GM12878 (cell line): ENCODE data around the gene UMOD. TPM values are rescaled to one million over a fixed set of nuclear protein-coding genes. Genes with fewer than 3 reads are reported as not detected.

Source experiments
- ATAC-seq: fragments of 200-7000 bp; cut with Tn5 transposase; 3 replicates; pipeline ENCODE4 v1.9.1; 2020; ENCODE audit warnings: mild to moderate bottlenecking, moderate library complexity
- BruUV-seq: library from RNA; stranded (reverse); fragments of 400-500 nt; replicated peaks from 2 replicates; lab custom pipeline; 2021; lab: Mats Ljungman, UMichigan
- CTCF ChIA-PET: fragments of 300-600 bp; sonication (Branson Sonifier 250); formaldehyde crosslinking; extraction: SDS; loops from one replicate; lab custom pipeline; 2021; ENCODE audit warnings: inconsistent platforms; lab: Yijun Ruan, JAX
- POLR2A ChIA-PET: fragments of 350-600 bp; formaldehyde crosslinking; extraction: SDS; loops from one replicate; lab custom pipeline; 2021; ENCODE audit warnings: inconsistent platforms; lab: Charles Lee
- RAD21 ChIA-PET: fragments of 300-600 bp; sonication (Branson Sonifier 250); formaldehyde crosslinking; loops from one replicate; lab custom pipeline; 2023; ENCODE audit warnings: antibody characterized with exemption; ENCODE audit not compliant: unreplicated experiment; lab: Charles Lee
- SMC1A ChIA-PET: fragments of 300-600 bp; sonication (Branson Sonifier 250); formaldehyde crosslinking; loops from one replicate; lab custom pipeline; 2023; ENCODE audit not compliant: unreplicated experiment, uncharacterized antibody; lab: Charles Lee
- DNase-seq: peaks from one replicate; pipeline ENCODE4 v3.0.0-alpha.2; 2011; ENCODE audit warnings: low read depth, low spot score
- FAIRE-seq: peaks from 3 replicates; lab custom pipeline; 2011; peaks lifted over from hg19 to GRCh38; lab: Jason Lieb, UNC
- H2AFZ ChIP-seq: 2 replicates; pipeline ENCODE4 v1.6.0; 2011; ENCODE audit warnings: low read depth, low read length, control low read depth; ENCODE audit not compliant: control insufficient read depth
- H3K27ac ChIP-seq: 2 replicates; pipeline ENCODE4 v1.5.1; 2011; ENCODE audit warnings: control low read depth; ENCODE audit not compliant: control insufficient read depth, insufficient read depth
- H3K27me3 ChIP-seq, 2 experiments: replicated peaks in 1 of 2; 2 replicates each; pipeline versions ENCODE4 v1.6.0 to v1.6.1; 2011; ENCODE audit warnings: low read length in 1 of 2; ENCODE audit not compliant: control insufficient read depth in 2 of 2, insufficient read depth in 2 of 2
- H3K36me3 ChIP-seq, 2 experiments: 2 replicates each; pipeline ENCODE4 v1.5.1; 2011; ENCODE audit warnings: low read length in 1 of 2; ENCODE audit not compliant: control insufficient read depth in 2 of 2, insufficient read depth in 2 of 2
- H3K4me1 ChIP-seq: 2 replicates; pipeline ENCODE4 v1.6.1; 2011; ENCODE audit warnings: mild to moderate bottlenecking, low read length, moderate library complexity, mixed read lengths; ENCODE audit not compliant: control insufficient read depth, insufficient read depth
- H3K4me2 ChIP-seq: 2 replicates; pipeline ENCODE4 v1.6.0; 2011; ENCODE audit warnings: control low read depth; ENCODE audit not compliant: control insufficient read depth, insufficient read depth
- H3K4me3 ChIP-seq: fragments of 200-600 bp; sonication (generic); 2 replicates; pipeline ENCODE4 v1.5.1; 2016
- H3K79me2 ChIP-seq: 2 replicates; pipeline ENCODE4 v1.6.0; 2011; ENCODE audit warnings: low read length; ENCODE audit not compliant: control insufficient read depth, insufficient read depth
- H3K9ac ChIP-seq: 2 replicates; pipeline ENCODE4 v1.8.0; 2011; ENCODE audit warnings: low read length, control low read depth, mixed read lengths; ENCODE audit not compliant: control insufficient read depth, insufficient read depth
- H3K9me3 ChIP-seq: replicated peaks from 3 replicates; pipeline ENCODE4 v1.5.1; 2011; ENCODE audit warnings: mild to moderate bottlenecking, low read length; ENCODE audit not compliant: control insufficient read depth, insufficient read depth
- H4K20me1 ChIP-seq: 2 replicates; pipeline ENCODE4 v1.6.0; 2011; ENCODE audit not compliant: control insufficient read depth, insufficient read depth
- CEBPB ChIP-seq, 2 experiments: fragments of 150-350 bp in 1 of 2; IDR thresholded peaks; 2 replicates each; pipeline ENCODE4 v1.6.1; 2012 to 2014; ENCODE audit warnings: low read depth in 2 of 2, low read length in 2 of 2, borderline replicate concordance in 1 of 2, inconsistent platforms in 1 of 2
- CREB1 ChIP-seq: IDR thresholded peaks from 2 replicates; pipeline ENCODE4 v1.6.1; 2012; ENCODE audit warnings: low read depth, mild to moderate bottlenecking, inconsistent platforms
- GABPA ChIP-seq: IDR thresholded peaks from 2 replicates; pipeline ENCODE4 v1.6.1; 2014; ENCODE audit warnings: antibody characterized with exemption, low read depth, mild to moderate bottlenecking, inconsistent platforms
- HCFC1 ChIP-seq: fragments of 150-350 bp; IDR thresholded peaks from 2 replicates; pipeline ENCODE4 v1.6.1; 2014; ENCODE audit warnings: low read length
- JUND ChIP-seq: IDR thresholded peaks from 2 replicates; pipeline ENCODE4 v1.6.1; 2012; ENCODE audit warnings: low read depth, mild to moderate bottlenecking, low read length, improper control_type of control experiment, moderate library complexity
- MXI1 ChIP-seq: fragments of 150-350 bp; IDR thresholded peaks from 2 replicates; pipeline ENCODE4 v1.6.1; 2011; ENCODE audit warnings: low read depth, mild to moderate bottlenecking, inconsistent platforms, low read length, improper control_type of control experiment
- PAX8 ChIP-seq: fragments of 450-650 bp; IDR thresholded peaks from 2 replicates; pipeline ENCODE4 v1.6.1; 2017; ENCODE audit warnings: mild to moderate bottlenecking, moderate library complexity
- SMAD5 ChIP-seq: IDR thresholded peaks from 2 replicates; pipeline ENCODE4 v1.6.1; 2016; ENCODE audit warnings: antibody characterized with exemption, low read depth
- STAT1 ChIP-seq: fragments of 450-650 bp; conservative IDR thresholded peaks from 2 replicates; pipeline ENCODE4 v1.6.1; 2014; ENCODE audit warnings: antibody characterized with exemption, mild to moderate bottlenecking
- ZBED1 ChIP-seq: IDR thresholded peaks from 2 replicates; pipeline ENCODE4 v1.6.1; 2016; ENCODE audit warnings: borderline replicate concordance
- WGBS: methylation state at CpG from one replicate; pipeline ENCODE4 v1.1.6; 2016; ENCODE audit warnings: low lambda C conversion rate; ENCODE audit not compliant: insufficient replicate concordance, insufficient coverage; ENCODE audit errors: missing lambda C conversion rate; 5-methylcytosine and 5-hydroxymethylcytosine counted together
- in situ Hi-C: fragments of 300-500 bp; cut with MboI; formaldehyde crosslinking; loops from 9 replicates; pipeline ENCODE4 v1.14.3; 2018; ENCODE audit warnings: mixed read lengths
- intact Hi-C: fragments of 100-400 bp; cut with micrococcal nuclease; formaldehyde crosslinking; loops from one replicate; pipeline ENCODE4 v1.14.2; 2022; ENCODE audit not compliant: unreplicated experiment
- polyA plus RNA-seq, 11 experiments: library from polyadenylated mRNA; depleted of rRNA in 4 of 11; unstranded in 6 of 11; stranded (reverse) in 5 of 11; fragments of >200 nt; fragmentation: Nextera tagmentation in 4 of 11; fragmentation: Illumina TruSeq in 1 of 11; extraction: Ambion mirVana in 4 of 11; extraction: Trizol in 1 of 11; gene quantifications; 1 replicate in 1 of 11; 2 replicates in 10 of 11; pipeline versions ENCODE4 v1.2.1 to v1.2.3, GENCODE V29; 2011 to 2016; ENCODE audit warnings: inconsistent platforms in 2 of 11, missing spikeins in 2 of 11, low read depth in 1 of 11
- total RNA-seq, 4 experiments: library from RNA; depleted of rRNA in 3 of 4; stranded (reverse); fragments of >200 nt in 3 of 4; fragmentation: Illumina TruSeq in 1 of 4; extraction: Trizol in 1 of 4; gene quantifications; 2 replicates each; pipeline versions ENCODE4 v1.2.1 to v1.2.3, GENCODE V29; 2013 to 2021
- TF ChIP-seq, protein P1 (sequence below): fragments of 450-650 bp; IDR thresholded peaks from 2 replicates; pipeline ENCODE4 v1.6.1; 2017; ENCODE audit warnings: antibody characterized with exemption, mild to moderate bottlenecking, moderate library complexity
- TF ChIP-seq, protein P2 (sequence below): IDR thresholded peaks from 2 replicates; pipeline ENCODE4 v1.6.1; 2011; ENCODE audit warnings: mild to moderate bottlenecking, low read depth, low read length, moderate library complexity; ENCODE audit not compliant: insufficient replicate concordance
- TF ChIP-seq, protein P3 (sequence below): IDR thresholded peaks from 2 replicates; pipeline ENCODE4 v1.6.1; 2012; ENCODE audit warnings: improper control_type of control experiment, low read depth, low read length; ENCODE audit not compliant: insufficient replicate concordance
- TF ChIP-seq, protein P4 (sequence below): IDR thresholded peaks from 2 replicates; pipeline ENCODE4 v1.6.1; 2012; ENCODE audit warnings: low read depth, low read length, improper control_type of control experiment

Gene UMOD
- total and polyA plus RNA-seq, 10 of the 15 experiments (the other 5 are each of a cell fraction or from before 2014, with no cell fraction given): not detected

DNA sequence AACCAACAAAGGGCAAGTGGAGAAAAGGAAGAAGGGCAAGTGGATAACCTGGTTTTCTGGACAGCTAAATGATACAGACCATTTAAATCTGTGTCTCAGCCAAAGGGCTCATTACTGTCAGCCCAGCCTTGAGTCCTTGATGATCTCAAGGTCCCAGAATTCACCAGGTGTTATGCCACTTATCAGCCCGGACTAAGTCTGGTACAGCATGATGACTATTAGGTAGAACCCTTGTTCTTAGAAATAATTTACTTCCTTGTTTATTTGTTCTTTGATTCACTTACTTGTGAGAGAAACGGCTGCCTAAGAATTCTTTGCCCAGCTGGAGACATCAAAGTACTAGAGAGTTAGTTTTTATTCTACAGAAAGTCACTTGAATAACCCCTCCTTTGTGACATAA lies 48.6 kb upstream of the UMOD start:
- ChIA-PET SMC1A (no interaction called here), CTCF (interaction anchor here (3.8 kb wide), 1 partner anchor 16 kb away, joined by 15 read pairs; no protein-coding TSS in a partner anchor), RAD21 (no interaction called here), POLR2A (no interaction called here)
- no peaks in the 10 kb centered on the region for H3K4me1 ChIP-seq
- no peak overlapping the region for H3K9ac ChIP-seq
- H3K4me2 ChIP-seq: no peak overlapping the region
- H3K36me3 ChIP-seq: no peaks in the 10 kb centered on the region
- no peaks in the 10 kb centered on the region for H3K79me2 ChIP-seq
- WGBS: 30% methylated on average over 2 of the region's 2 CpGs
- no peak overlapping the region for H2AFZ ChIP-seq
- in situ Hi-C loops: no loop called here
- ATAC-seq: no peak
- no peak for DNase-seq
- H3K9me3 ChIP-seq: no peaks in the 10 kb centered on the region
- H3K27me3 ChIP-seq: no peaks in the 10 kb centered on the region
- H3K27ac ChIP-seq: no peak overlapping the region
- intact Hi-C loops: no loop called here
- H4K20me1 ChIP-seq: no peaks in the 10 kb centered on the region
- H3K4me3 ChIP-seq: no peak overlapping the region
- FAIRE-seq: no peak
- no TSS peak for BruUV-seq
- TF ChIP-seq, protein P1, sequence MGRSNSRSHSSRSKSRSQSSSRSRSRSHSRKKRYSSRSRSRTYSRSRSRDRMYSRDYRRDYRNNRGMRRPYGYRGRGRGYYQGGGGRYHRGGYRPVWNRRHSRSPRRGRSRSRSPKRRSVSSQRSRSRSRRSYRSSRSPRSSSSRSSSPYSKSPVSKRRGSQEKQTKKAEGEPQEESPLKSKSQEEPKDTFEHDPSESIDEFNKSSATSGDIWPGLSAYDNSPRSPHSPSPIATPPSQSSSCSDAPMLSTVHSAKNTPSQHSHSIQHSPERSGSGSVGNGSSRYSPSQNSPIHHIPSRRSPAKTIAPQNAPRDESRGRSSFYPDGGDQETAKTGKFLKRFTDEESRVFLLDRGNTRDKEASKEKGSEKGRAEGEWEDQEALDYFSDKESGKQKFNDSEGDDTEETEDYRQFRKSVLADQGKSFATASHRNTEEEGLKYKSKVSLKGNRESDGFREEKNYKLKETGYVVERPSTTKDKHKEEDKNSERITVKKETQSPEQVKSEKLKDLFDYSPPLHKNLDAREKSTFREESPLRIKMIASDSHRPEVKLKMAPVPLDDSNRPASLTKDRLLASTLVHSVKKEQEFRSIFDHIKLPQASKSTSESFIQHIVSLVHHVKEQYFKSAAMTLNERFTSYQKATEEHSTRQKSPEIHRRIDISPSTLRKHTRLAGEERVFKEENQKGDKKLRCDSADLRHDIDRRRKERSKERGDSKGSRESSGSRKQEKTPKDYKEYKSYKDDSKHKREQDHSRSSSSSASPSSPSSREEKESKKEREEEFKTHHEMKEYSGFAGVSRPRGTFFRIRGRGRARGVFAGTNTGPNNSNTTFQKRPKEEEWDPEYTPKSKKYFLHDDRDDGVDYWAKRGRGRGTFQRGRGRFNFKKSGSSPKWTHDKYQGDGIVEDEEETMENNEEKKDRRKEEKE: no peak
- TF ChIP-seq, protein P2, sequence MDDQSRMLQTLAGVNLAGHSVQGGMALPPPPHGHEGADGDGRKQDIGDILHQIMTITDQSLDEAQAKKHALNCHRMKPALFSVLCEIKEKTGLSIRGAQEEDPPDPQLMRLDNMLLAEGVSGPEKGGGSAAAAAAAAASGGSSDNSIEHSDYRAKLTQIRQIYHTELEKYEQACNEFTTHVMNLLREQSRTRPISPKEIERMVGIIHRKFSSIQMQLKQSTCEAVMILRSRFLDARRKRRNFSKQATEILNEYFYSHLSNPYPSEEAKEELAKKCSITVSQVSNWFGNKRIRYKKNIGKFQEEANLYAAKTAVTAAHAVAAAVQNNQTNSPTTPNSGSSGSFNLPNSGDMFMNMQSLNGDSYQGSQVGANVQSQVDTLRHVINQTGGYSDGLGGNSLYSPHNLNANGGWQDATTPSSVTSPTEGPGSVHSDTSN: no peak
- TF ChIP-seq GABPA (no peak), STAT1 (no peak), HCFC1 (no peak), SMAD5 (no peak), ZBED1 (no peak), PAX8 (no peak), MXI1 (no peak), JUND (no peak), CEBPB (IDR thresholded peaks at IDR 0.05; ENCODE audit: borderline replicate concordance in 1 of 2, low read depth in 2 of 2, low read length in 2 of 2) (no peak), CREB1 (no peak)
- TF ChIP-seq, protein P3, sequence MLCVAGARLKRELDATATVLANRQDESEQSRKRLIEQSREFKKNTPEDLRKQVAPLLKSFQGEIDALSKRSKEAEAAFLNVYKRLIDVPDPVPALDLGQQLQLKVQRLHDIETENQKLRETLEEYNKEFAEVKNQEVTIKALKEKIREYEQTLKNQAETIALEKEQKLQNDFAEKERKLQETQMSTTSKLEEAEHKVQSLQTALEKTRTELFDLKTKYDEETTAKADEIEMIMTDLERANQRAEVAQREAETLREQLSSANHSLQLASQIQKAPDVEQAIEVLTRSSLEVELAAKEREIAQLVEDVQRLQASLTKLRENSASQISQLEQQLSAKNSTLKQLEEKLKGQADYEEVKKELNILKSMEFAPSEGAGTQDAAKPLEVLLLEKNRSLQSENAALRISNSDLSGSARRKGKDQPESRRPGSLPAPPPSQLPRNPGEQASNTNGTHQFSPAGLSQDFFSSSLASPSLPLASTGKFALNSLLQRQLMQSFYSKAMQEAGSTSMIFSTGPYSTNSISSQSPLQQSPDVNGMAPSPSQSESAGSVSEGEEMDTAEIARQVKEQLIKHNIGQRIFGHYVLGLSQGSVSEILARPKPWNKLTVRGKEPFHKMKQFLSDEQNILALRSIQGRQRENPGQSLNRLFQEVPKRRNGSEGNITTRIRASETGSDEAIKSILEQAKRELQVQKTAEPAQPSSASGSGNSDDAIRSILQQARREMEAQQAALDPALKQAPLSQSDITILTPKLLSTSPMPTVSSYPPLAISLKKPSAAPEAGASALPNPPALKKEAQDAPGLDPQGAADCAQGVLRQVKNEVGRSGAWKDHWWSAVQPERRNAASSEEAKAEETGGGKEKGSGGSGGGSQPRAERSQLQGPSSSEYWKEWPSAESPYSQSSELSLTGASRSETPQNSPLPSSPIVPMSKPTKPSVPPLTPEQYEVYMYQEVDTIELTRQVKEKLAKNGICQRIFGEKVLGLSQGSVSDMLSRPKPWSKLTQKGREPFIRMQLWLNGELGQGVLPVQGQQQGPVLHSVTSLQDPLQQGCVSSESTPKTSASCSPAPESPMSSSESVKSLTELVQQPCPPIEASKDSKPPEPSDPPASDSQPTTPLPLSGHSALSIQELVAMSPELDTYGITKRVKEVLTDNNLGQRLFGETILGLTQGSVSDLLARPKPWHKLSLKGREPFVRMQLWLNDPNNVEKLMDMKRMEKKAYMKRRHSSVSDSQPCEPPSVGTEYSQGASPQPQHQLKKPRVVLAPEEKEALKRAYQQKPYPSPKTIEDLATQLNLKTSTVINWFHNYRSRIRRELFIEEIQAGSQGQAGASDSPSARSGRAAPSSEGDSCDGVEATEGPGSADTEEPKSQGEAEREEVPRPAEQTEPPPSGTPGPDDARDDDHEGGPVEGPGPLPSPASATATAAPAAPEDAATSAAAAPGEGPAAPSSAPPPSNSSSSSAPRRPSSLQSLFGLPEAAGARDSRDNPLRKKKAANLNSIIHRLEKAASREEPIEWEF: no peak
- TF ChIP-seq, protein P4, sequence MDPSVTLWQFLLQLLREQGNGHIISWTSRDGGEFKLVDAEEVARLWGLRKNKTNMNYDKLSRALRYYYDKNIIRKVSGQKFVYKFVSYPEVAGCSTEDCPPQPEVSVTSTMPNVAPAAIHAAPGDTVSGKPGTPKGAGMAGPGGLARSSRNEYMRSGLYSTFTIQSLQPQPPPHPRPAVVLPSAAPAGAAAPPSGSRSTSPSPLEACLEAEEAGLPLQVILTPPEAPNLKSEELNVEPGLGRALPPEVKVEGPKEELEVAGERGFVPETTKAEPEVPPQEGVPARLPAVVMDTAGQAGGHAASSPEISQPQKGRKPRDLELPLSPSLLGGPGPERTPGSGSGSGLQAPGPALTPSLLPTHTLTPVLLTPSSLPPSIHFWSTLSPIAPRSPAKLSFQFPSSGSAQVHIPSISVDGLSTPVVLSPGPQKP: no peak
